ENCODE data around the gene MARCOL.

GRCh38 chr5:148205044-148205806 is 33.1 kb upstream of the MARCOL start:
- TF ChIP-seq CTCF (conservative IDR thresholded peaks at IDR 0.05 in 1 of 2, IDR thresholded peaks at IDR 0.05 in 1 of 2; ENCODE audit: low read depth in 1 of 2, low read length in 2 of 2) (no peak), EZH2 (IDR thresholded peaks at IDR 0.05; ENCODE audit: low read length, missing control alignments) (no peak)

All from fibroblast of lung (primary cell).